SK-N-SH treated with all-trans-retinoic acid at 6 μM for 48 hours (cell line): ENCODE results near the gene SFTPA2.
"Not testable (repeated sequence)": the region's sequence is repeated elsewhere in the genome, so short reads cannot be mapped to it uniquely, and the experiment has no call there.

Experiments used
- BACH2 ChIP-seq: fragments of 250-450 bp; sonication (Bioruptor Pico); IDR thresholded peaks from 2 replicates; pipeline ENCODE4 v1.9.0; 2021; ENCODE audit warnings: mild to moderate bottlenecking, borderline replicate concordance
- CSDC2 ChIP-seq: fragments of 250-450 bp; sonication (Bioruptor Pico); IDR thresholded peaks from 2 replicates; pipeline ENCODE4 v1.5.0; 2020; ENCODE audit warnings: mild to moderate bottlenecking, moderate library complexity
- OSR1 ChIP-seq: fragments of 250-450 bp; sonication (Bioruptor Pico); IDR thresholded peaks from 2 replicates; pipeline ENCODE4 v1.8.0; 2022; ENCODE audit warnings: moderate library complexity, mild to moderate bottlenecking, inconsistent platforms
- PATZ1 ChIP-seq: fragments of 250-450 bp; sonication (Bioruptor Pico); IDR thresholded peaks from 2 replicates; pipeline ENCODE4 v1.8.0; 2020; ENCODE audit warnings: mild to moderate bottlenecking, moderate library complexity, borderline replicate concordance
- PPARA ChIP-seq: fragments of 250-450 bp; sonication (Bioruptor Pico); IDR thresholded peaks from 2 replicates; pipeline ENCODE4 v1.5.0; 2020; ENCODE audit warnings: mild to moderate bottlenecking, borderline replicate concordance
- RARB ChIP-seq: fragments of 250-450 bp; sonication (Bioruptor Pico); IDR thresholded peaks from 2 replicates; pipeline ENCODE4 v1.8.0; 2021; ENCODE audit warnings: mild to moderate bottlenecking, moderate library complexity
- TCF4 ChIP-seq: fragments of 250-450 bp; sonication (Bioruptor Pico); IDR thresholded peaks from 2 replicates; pipeline ENCODE4 v1.8.0; 2021; ENCODE audit warnings: mild to moderate bottlenecking, moderate library complexity, borderline replicate concordance
- ZFP30 ChIP-seq: fragments of 450-650 bp; formaldehyde crosslinking; IDR thresholded peaks from 2 replicates; pipeline ENCODE4 v1.5.0; 2022; ENCODE audit warnings: mild to moderate bottlenecking, moderate library complexity
- ZNF8 ChIP-seq: fragments of 450-650 bp; formaldehyde crosslinking; IDR thresholded peaks from 2 replicates; pipeline ENCODE4 v1.5.0; 2020; ENCODE audit warnings: mild to moderate bottlenecking, moderate library complexity
- TF ChIP-seq, protein P1 (sequence below): fragments of 250-450 bp; sonication (Bioruptor Pico); IDR thresholded peaks from 2 replicates; pipeline ENCODE4 v1.5.1; 2021; ENCODE audit warnings: mild to moderate bottlenecking, moderate library complexity

- TF ChIP-seq, protein P1, sequence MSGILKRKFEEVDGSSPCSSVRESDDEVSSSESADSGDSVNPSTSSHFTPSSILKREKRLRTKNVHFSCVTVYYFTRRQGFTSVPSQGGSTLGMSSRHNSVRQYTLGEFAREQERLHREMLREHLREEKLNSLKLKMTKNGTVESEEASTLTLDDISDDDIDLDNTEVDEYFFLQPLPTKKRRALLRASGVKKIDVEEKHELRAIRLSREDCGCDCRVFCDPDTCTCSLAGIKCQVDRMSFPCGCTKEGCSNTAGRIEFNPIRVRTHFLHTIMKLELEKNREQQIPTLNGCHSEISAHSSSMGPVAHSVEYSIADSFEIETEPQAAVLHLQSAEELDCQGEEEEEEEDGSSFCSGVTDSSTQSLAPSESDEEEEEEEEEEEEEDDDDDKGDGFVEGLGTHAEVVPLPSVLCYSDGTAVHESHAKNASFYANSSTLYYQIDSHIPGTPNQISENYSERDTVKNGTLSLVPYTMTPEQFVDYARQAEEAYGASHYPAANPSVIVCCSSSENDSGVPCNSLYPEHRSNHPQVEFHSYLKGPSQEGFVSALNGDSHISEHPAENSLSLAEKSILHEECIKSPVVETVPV (CRISPR knock-in tag) = not testable (repeated sequence)
- TF ChIP-seq PPARA (CRISPR knock-in tag); ZNF8; CSDC2 (CRISPR knock-in tag); PATZ1; TCF4; BACH2 (CRISPR knock-in tag); ZFP30; OSR1; RARB: not testable (repeated sequence)
Observed at GRCh38 chr10:79533142-79533902, 26.9 kb downstream of the SFTPA2 start.
